ENCODE results near the gene TCF7.
A peak's percentile ranks its signal among the peaks of the same experiment; 100 is the strongest.

The TCF7 gene

DNA sequence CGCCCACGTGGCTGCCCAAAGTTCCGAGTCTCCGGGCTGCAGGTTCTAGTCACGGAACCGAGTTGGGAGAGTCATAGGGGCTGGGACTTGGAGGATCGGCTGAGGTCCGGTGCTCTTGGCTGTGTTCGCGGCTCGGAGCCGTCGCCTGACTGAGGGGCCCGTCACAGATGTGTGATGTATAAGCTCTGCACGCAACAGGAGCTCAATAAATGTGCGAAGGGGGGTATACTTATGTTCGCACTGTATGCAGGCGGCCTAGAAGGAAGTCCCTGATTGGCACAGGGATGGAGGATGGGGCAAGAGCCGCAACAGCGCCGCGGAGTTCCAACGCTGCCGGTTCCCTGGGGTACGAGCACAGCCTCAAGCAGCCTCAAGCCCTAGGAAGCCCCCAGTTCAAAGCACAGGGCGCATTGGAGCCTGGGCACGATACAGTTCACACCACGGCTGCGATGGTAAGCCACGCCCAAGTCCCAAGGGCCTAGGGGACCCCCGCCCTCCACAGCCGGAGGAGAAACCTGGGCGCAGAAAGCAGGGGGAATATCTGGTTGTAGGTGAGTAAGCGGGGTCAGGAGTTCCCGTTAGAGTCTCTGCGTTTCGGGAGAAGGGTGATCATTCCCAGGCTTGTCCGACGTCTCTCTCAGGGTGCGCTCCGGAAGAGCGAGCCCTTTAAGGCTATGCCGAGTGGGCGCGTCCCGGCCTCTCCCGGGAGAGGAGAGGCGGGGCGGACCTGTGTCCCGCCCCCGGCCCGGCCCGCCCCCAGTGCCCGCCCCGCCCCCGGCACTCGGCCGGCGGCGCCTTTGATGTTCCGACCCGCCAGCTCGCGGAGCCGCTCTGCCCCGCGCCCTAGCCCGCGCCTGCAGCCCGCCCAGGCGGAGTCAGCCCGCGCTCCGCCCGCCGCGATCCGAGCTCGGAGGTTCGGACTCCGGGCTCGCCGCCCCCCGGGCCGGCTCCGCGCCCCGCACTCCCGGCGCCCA is at the start of gene TCF7:
TCF7 (plus strand) TSS at position 780 of the 974 bp plus-strand sequence. CDS start 226 bp downstream, outside the sequence.
- peak; percentile 58 to 67 for DNase-seq (ENCODE audit: low read depth in 2 of 2)

DNA sequence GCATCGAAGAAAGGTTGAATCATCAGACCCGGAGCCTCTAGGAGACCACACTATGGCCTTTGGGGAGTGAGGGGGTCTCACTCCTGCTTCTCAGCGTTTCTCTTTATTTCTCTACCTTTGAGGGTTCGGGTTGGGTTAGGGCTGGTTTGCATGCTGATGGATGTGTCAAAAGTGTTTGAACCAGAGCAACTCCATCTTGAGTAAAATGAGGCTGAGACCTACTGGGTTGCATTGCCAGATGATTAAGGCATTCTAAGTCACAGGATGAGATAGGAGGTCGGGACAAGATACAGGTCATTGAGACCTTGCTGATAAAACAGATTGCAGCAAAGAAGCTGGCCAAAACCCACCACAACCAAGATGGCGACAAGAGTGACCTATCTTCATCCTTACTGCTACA is 44.9 kb upstream of the TCF7 start:
- DNase-seq (ENCODE audit: low read depth in 2 of 2), result no peak

DNA sequence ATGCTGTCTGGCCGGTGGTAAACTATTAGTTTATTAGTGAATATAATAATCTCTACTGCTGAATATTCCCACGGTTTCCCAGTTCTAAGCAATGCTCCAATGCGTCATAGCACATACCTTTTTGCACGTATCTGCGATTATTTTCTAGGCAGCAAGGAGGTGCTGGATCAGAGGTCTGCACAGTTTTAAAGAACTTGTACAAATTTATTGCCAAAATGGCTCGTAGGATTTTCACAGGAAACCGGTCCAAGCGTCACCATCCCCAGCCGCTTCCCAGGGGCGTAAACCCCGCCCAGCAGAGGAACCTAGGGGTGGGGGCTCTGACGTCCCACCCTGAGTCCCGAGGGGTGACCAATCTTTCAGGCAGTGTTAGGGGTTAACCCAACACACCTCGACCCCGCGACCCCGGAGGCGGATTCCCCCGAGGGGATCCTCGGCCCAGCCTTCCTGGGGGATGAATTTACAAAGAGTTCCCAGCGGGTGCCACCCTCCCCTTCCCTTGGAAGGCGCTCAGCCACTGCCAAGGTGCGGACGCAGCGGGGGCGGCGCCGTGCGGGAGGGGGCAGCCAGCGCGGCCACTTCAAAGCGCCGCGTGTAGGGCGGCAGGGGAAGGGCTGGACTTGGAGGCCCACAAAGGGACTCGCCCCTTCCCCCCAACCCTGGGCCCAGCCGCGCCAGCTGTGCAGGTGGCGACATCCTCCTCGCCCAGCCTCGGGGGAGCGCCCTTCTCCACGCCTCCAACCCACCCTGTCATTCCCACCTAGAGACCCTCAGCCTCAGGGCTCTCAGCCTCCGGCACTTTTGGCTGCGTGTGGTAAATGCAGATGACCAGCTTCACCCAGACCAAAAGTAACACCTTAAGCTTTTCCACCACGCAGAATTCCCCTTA is 43.5 kb upstream of the TCF7 start:
- DNase-seq (ENCODE audit: low read depth in 2 of 2), result peak in 1 of 2 donors; percentile 42

DNA sequence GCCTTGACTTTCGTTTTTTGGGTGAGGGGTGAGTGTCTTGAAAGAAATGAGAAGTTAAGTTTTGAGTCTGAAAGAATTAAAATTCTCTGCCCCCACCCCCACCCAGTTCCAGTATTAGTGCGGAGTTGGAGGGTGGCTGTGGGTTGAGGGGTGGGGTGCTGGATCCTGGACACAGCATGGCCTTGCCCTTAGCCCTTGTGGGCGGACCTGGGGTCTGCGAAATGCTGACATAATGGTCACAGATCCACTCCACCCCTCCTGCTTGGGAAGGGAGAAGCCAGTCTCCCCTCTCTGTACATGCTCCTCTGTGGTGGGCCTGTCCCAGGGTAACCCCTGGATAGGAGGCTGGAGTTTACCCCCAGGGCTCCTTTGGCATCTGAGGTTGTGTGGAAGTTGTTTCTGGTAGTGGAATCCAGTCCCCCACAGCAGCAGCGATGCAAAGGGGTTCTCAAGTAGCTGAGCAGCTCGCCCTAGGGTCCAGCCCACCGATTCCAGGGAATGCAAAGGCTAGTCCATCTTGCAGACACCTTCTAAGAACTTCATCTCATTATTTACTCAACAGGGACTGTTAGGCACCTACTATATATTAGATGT is 42.8 kb upstream of the TCF7 start:
- no peak for DNase-seq (ENCODE audit: low read depth in 2 of 2)

DNA sequence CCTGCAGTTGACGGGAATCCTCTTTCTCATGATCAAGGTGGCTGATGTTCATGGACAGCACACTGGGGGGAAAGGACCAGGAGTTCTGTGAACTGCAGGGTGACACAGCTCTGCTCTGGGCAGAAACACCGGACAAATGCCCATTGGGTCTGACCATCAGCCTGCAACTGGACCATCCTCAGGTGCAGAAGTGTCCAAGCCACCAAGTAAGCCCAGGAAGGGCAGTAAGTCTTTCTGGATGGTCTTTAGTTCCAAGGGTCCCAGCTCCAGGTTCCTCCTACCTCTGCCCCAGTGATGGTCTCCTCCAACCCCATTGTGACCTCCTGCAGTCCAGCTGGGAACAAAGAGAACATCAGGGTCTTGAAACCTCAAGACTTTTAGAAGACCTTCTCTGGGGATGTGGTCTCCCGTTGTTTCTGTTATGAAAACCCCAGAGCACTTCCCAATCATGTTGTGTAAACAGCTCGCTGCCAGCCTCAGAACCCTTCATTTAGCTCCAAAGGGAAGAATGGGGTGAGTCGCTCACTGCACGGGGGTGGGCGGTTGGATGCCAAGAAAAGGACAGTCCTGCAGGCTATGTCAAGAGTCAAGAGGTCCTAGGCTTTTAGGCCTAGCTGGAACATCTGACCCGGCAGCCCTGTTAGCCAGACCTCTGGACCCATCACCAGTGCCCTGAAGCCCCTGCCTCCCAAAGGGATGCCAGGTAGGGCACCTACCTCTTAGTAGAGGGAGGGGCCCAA is 41.8 kb upstream of the TCF7 start:
- no peak for DNase-seq (ENCODE audit: low read depth in 2 of 2)

DNA sequence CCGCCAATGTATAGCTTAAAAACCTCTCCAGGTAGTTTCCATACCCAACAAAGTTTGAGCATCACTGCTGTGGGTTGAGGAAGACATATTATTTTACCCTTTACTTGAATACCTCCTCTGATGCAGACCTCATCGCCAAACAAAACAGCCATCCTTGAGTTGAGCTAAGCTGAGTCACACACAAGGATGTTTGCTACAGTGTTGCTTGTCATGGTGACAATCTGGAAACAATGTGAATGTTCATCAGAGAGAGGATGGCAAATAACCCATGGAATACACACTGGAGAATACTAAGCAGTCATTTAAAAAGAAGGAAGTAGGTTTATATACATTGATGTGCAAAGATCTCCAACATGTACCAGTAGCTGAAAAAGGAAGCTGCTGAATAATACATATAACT is 41.1 kb upstream of the TCF7 start:
- DNase-seq (ENCODE audit: low read depth in 2 of 2), result no peak

DNA sequence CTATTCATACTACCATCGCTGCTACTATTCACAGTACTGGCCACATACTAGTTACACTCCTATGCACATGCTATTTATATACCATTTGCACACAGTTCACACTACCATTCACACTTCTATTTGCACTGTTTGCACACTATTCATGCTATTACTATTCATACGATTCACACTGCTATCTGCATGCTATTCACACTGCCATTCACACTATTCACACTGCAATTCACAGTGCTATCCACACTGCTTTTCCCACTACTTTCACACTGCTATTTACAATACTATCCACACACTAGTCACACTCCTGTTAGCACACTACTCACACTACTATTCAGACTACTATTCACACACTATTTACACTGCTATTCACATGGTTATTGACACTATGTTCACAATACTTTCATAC is 39.4 kb upstream of the TCF7 start:
- DNase-seq (ENCODE audit: low read depth in 2 of 2), result no peak

DNA sequence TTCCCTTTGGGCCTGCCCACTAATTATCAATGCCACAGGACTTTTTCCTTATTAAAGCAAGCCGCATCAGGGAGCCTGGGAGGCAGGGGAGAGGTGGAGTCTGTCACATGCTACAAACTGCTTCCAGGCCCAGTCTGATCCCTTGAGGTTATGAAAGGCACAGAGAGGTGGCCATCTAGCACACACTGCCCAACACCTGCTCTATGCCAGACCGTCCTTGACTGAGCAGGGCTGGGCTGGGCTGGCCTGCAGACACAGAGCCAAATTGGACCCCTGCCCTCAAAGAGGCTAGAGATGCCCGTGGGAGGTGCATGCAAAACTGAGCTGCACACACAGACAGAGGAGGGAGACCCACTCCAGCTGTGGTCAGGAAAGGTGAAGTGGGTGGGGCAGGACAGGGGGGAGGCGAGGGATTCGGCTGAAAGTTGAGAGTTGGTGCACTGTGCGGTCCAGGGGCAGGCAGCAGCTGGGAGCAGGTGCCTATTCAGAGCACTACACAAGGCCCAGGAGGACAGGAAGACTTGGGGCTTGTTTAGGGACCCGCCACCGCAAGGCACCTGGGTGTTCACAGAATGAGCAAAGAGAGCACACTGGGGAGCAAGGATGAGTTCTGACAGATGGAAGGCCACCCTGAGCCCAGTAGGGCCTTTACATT is 36.4 kb upstream of the TCF7 start:
- no peak for DNase-seq (ENCODE audit: low read depth in 2 of 2)

DNA sequence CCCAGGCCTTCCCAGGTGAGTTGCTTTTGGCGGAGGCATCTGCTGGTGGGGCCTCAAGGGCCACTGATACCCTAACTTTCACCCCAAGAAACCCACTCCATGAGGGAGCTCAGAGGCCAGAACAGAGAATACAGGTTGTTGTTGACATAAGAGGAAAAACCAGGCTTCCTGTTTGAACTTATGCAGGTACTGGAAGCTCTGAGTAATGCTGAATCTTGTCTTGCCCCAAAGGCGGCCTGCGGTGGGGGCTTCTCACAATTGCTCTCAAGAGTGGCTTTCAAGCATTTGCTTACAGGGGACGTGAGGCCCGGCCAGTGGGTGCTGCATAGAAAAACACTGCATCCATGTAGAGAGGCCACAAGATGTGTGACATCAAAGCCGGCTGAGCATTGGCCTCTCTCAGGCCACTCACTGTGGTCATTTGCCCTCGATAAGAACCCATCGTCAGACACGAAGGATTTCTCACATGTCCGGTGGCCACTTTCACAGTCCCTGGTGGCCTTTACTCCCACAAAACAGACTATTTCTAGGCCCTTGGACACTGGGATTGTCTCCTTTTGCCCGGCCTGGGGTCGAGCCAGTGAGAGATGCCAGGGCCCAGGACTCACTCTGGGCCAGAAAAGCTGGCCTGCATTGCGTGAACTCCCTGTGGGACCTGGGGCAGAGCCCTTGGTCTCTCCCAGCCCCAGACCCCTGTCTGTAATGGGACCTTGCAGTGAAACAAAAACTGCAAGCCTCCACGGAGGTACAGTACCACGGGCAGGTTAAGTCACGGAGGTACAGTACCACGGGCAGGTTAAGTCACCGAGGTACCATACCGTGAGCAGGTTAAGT is 34.5 kb upstream of the TCF7 start:
- DNase-seq (ENCODE audit: low read depth in 2 of 2), result peak in 1 of 2 donors; percentile 63

DNA sequence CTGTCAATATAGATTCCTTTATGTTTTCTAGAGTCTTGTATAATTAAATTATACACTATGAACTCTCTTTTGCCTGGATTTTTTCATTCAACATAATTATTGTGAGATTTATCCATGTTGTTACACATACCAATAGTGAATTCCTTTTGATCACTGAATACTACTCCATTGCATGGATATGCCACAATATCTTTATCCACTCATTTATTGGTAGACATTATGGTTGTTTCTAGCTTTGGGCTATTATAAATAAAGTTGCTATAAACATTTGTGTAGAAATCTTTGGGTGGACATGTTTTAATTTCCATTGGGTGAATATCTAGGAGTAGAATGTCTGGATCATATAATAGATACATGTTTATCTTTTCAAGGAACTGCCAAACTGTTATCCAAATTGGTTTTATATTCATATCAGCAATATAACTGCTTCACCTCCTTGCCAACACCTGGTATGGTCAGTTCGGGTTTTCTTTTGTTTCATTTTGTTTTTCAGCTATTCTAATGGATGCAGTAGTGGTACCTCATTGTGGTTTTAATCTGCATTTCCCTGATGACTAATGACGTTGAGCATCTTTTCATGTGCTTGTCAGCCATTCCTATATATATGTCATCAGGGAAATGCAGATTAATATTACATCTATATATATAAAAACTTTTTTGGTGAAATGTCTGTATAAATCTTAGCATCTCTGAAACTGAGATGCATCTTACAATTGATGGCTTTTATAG is 32.1 kb upstream of the TCF7 start:
- DNase-seq (ENCODE audit: low read depth in 2 of 2), result no peak

DNA sequence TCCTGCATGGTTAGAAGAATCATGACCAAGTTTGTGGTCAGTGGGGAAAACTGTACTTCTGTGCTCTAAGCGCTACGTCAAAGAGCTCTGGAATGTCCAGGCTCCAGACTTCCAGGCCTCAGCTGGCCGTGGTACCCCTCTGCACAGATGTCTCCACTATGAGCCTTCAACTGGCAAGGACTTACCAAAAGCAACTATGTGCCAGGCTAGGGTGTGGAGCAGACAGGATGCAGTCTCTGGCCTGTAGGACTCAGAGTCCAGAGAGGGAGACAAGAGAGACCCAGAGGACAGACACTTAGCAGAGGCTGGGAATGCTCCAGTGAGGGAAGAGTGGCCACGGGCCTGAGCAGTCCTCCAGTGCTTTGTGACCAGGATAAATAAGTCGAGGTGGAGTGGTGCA is 31.0 kb upstream of the TCF7 start:
- DNase-seq (ENCODE audit: low read depth in 2 of 2), result no peak

DNA sequence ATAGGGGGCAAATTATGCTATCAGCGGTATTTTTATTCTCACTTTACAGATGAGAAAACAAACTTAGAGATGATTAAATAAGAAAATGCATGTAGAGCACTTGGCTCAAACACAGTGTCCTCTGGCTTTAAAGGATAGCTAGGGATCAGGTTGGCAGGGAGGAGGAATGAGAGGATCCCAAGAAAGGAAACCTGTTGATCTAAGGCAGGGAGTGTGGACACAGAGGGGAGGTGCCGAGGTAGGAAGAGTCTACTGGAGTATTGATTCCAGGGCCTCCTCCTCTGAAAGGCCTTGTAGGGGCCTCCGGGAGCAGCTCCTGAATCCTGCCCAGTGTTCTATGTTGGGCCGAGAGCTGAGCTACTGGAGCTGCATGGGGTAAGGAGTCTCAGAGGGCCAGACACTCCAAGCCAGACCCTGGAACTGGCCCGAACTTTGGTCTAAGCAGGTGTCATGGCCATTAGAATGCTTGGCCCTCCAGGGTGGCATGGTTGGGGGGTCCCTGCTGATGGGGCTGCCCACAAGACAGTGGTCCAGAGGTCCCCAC is 30.4 kb upstream of the TCF7 start:
- DNase-seq (ENCODE audit: low read depth in 2 of 2), result no peak

DNA sequence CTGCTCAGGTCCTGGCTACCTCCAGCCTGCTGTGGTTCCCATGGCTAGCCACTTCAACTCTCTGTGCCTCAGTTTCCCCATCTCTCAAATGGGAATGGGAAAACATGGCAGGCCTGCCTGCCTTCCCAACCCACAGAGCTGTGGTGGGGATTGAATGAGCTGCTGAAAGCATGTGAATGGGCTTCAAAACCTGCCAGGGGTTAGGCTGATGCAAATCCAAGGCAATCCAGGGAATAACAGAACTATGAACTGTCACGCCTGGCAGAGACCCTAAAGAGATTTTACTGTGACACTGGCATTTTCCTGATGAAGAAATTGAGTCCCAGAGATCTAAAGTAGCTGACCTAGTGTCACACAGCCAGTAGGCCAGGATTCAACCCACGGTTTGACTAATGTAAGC is 29.9 kb upstream of the TCF7 start:
- no peak for DNase-seq (ENCODE audit: low read depth in 2 of 2)

DNA sequence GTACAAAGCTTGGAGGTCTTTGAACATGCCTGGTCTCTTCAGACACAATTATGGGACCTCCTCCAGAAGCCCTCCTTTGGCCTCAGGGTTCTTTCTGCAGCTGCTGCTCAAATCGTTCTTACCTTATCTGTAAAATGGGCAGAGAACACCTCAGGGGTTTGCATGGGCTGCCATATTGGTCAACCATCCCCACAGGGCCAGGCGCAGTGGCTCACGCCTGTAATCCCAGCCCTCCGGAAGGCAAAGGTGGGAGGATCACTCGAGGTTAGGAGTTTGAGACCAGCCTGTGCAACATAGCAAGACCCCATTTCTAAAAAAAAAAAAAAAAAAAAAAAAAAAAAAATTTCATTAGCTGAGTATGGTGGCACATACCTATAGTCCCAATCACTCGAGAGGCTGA is 29.1 kb upstream of the TCF7 start:
- DNase-seq (ENCODE audit: low read depth in 2 of 2), result no peak

DNA sequence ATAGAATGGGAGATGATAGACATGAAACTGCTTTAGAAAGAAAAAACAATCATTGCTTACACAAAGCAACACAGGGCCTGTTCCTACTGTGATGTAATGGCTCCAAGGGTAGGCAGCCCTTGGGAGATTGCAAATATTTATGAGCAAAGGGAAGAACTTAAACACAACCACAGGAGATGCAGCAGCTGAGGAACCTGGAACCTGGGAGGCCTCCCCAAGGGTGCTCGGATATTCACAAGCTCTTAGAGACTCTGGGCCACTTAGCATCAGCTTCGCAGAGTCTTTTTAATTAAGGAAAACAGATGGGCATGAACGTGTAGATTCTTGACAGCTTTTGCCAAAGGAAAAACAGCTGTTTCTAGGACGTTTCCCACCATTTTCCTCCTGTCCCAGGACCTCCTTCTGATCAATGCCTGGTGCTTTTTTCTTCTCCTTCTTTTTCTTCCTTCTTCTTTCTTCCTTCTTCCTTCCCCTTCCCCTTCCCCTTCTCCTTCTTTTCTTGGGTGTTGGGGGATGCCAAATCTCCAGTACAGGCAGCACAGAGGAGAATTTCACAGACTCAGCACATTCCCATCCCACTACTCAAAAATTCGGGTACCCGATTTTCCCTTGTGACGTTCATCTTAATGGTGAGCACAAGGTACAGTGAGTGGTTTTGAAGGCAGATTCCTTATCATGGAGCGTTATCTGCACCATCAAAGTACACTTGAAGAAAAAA is 28.1 kb upstream of the TCF7 start:
- no peak for DNase-seq (ENCODE audit: low read depth in 2 of 2)

DNA sequence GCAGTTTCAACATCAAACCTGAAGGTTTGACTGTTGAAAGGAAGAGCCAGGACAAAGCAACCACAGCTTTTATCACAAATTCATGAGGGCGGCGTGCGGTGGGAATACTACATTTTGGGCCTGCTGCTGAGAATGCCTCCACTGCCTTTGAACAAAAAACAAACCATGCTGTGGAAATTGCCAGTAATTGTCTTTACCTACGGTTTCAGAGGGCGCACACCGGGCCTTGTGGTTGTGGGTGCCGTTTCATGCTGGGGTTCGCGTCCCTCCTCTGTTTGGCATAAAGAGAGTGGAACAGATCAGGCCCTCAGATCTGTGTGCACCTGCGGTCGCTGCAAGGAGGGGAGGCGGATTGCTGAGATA is 27.6 kb upstream of the TCF7 start:
- DNase-seq (ENCODE audit: low read depth in 2 of 2), result peak; percentile 64 to 75

DNA sequence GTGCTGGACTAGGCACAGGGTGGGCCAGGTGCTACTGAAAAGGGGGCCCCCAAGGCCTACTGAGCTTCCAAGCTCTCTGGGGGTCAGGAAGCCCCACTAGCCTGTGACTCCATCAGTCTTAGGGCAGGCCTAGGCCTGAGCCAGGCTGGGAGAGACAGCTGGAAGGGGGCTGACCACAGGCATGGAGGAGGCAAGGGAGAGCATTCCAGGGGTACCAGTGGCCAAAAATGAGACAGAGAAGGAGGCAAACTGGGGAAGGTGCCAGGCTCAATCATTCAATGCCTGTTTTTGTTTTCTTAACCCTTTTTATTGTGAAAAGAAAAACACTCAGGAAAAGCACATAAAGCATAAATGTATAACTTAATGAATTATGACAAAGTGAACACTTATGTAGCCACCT is 26.2 kb upstream of the TCF7 start:
- DNase-seq (ENCODE audit: low read depth in 2 of 2), result no peak

DNA sequence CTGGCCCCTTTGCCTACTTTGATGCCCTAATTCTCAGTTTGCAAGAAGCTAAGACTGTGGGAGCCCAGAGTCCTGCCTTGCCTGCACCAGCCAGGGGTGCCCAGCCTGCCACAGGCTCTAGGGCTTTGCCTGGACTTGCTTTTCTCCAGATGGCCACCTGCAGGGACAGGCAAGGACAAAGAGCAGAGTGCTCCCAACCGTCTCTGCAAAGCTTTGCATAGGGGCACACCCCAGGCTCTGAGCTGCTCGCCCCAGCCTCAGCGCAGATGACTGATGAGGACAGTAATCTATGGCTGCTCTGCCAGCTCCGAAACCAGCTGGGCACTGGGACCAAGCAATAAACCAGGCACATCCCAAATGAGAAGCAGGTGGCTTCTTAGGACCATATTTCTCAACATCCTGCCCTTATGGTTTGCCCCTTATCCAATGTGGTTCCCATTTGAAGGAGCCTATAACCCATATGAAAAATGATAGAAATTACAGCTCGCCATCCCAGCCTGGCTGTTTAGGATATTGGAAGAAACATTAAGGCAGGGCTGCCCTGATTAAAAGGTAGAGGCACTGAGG is 25.4 kb upstream of the TCF7 start:
- DNase-seq (ENCODE audit: low read depth in 2 of 2), result no peak
